Adrenal gland (tissue), 12 donors: ENCODE results near the gene NPAS3. TPM values are rescaled to one million over a fixed set of nuclear protein-coding genes. Genes with fewer than 3 reads are reported as not detected.

Source experiments
- DNase-seq, 7 donors: peaks; one replicate each; pipeline ENCODE4 v3.0.0-alpha.2; 2019 to 2020
- H3K27ac ChIP-seq, 5 donors: fragments of 200-600 bp; sonication (generic) in 4 of 5; 1 replicate in 3 of 5; 2 replicates in 2 of 5; pipeline versions ENCODE4 v1.5.1 to v1.8.0; 2016 to 2020; ENCODE audit warnings: mild to moderate bottlenecking in 1 of 5
- H3K27me3 ChIP-seq: fragments of 200-600 bp; 2 replicates; pipeline ENCODE4 v1.8.0; 2021
- H3K36me3 ChIP-seq, 2 donors: fragments of 200-600 bp; replicated peaks in 1 of 2; 1 replicate in 1 of 2; 2 replicates in 1 of 2; pipeline versions ENCODE4 v1.5.1 to v1.8.0; 2018 to 2022
- H3K4me1 ChIP-seq, 2 donors: fragments of 200-600 bp; replicated peaks in 1 of 2; 1 replicate in 1 of 2; 2 replicates in 1 of 2; pipeline versions ENCODE4 v1.5.1 to v1.8.0; 2018 to 2021
- H3K4me3 ChIP-seq, 4 donors: fragments of 200-600 bp; sonication (generic) in 3 of 4; one replicate each; pipeline ENCODE4 v1.5.1; 2016 to 2018
- H3K9me3 ChIP-seq, 3 donors: fragments of 200-600 bp; sonication (generic) in 1 of 3; replicated peaks in 1 of 3; 1 replicate in 2 of 3; 2 replicates in 1 of 3; pipeline versions ENCODE4 v1.5.1 to v1.8.0; 2016 to 2021
- CTCF ChIP-seq, 6 experiments: fragments of 450-650 bp in 4 of 6; fragments of 200-600 bp in 2 of 6; sonication (generic) in 1 of 6; IDR thresholded peaks; 1 replicate in 5 of 6; 2 replicates in 1 of 6; pipeline versions ENCODE4 v1.5.1 to v1.8.0; 2016 to 2021; ENCODE audit warnings: antibody characterized with exemption in 6 of 6, mild to moderate bottlenecking in 2 of 6, moderate library complexity in 1 of 6
- POLR2A ChIP-seq, 2 donors: fragments of 450-650 bp; IDR thresholded peaks; one replicate each; pipeline ENCODE4 v1.6.1; 2017; ENCODE audit warnings: antibody characterized with exemption in 2 of 2, mild to moderate bottlenecking in 2 of 2, moderate library complexity in 1 of 2
- WGBS, 4 donors: extraction: QIAGEN DNeasy Blood & Tissue Kit in 2 of 4; methylation state at CpG; one replicate each; pipeline versions ENCODE4 v1.1.5 to v1.1.7; 2013 to 2017; 5-methylcytosine and 5-hydroxymethylcytosine counted together
- intact Hi-C, 2 donors: fragments of 100-400 bp; cut with DNase I; formaldehyde crosslinking; loops; one replicate each; pipeline versions ENCODE4 v1.14.1 to v1.15.0; 2022 to 2023
- polyA plus RNA-seq, 3 donors: library from polyadenylated mRNA; stranded (reverse); fragments of 200-250 nt in 2 of 3; fragments of 350-450 nt in 1 of 3; fragmentation: Illumina TruSeq in 1 of 3; extraction: RNeasy Lipid Tissue Mini Kit (QIAGEN cat#74804) in 1 of 3; gene quantifications; one replicate each; pipeline ENCODE4 v1.2.3, GENCODE V29; 2013 to 2014
- total RNA-seq, 9 donors: library from RNA; depleted of rRNA in 4 of 9; stranded (reverse); fragments of >200 nt in 4 of 9; fragments of 120-200 nt in 1 of 9; fragmentation: NEBNext Ultra II Directional in 1 of 9; extraction: Animal tissue kit (Norgen Biotek cat#: 25700) in 1 of 9; gene quantifications; one replicate each; pipeline versions ENCODE4 v1.1.0 to v1.2.4, GENCODE V29; 2013 to 2023
- donor health status: healthy with polysubstance abuse.
- donor health status: Bipolar disorder and iron deficiency.
- donor health status: DM: yes; HTN: yes; CAD: no.
- donor health status: DM: no; HTN: no; CAD: no.
- donor health status: DM: no; HTN: no; CAD: no.
- donor health status: DM: yes; HTN: yes; CAD: no.

Gene NPAS3
- total and polyA plus RNA-seq, 12 donors: 0.36 to 7.5 (median 1.5) TPM

- no peaks in the 10 kb centered on the region for H3K4me1 ChIP-seq
- H3K4me3 ChIP-seq: no peak overlapping the region
- no peak for DNase-seq
- no peaks in the 10 kb centered on the region for H3K27me3 ChIP-seq
- intact Hi-C loops: no loop called here
- H3K27ac ChIP-seq: no peak overlapping the region
- TF ChIP-seq POLR2A (IDR thresholded peaks at IDR 0.05): no peak
- TF ChIP-seq CTCF (IDR thresholded peaks at IDR 0.05): no peak
- H3K36me3 ChIP-seq: no peaks in the 10 kb centered on the region
- WGBS, 4 donors: 82 to 91% (median 85%) methylated on average over 1 of the region's 1 CpG
- no peaks in the 10 kb centered on the region for H3K9me3 ChIP-seq
Observed at GRCh38 chr14:33347796-33348195, 409.1 kb downstream of the NPAS3 start.

- no peaks in the 10 kb centered on the region for H3K36me3 ChIP-seq
- 72 to 86% (median 77%) methylated on average over 4 of the region's 4 CpGs for WGBS, 4 donors
- H3K4me1 ChIP-seq: no peaks in the 10 kb centered on the region
- no peaks in the 10 kb centered on the region for H3K27me3 ChIP-seq
- H3K4me3 ChIP-seq: no peak overlapping the region
- intact Hi-C loops: no loop called here
- no peak overlapping the region for H3K27ac ChIP-seq
- DNase-seq: no peak
- H3K9me3 ChIP-seq: no peaks in the 10 kb centered on the region
- TF ChIP-seq POLR2A (IDR thresholded peaks at IDR 0.05): no peak
- TF ChIP-seq CTCF (IDR thresholded peaks at IDR 0.05): no peak
Observed at GRCh38 chr14:33348510-33348909, 409.8 kb downstream of the NPAS3 start.

- Histone ChIP-seq H3K4me3 (no peak overlapping the region), H3K27me3 (no peaks in the 10 kb centered on the region), H3K36me3 (no peaks in the 10 kb centered on the region), H3K4me1 (no peaks in the 10 kb centered on the region), H3K9me3 (no peaks in the 10 kb centered on the region), H3K27ac (no peak overlapping the region)
- no peak for TF ChIP-seq POLR2A (IDR thresholded peaks at IDR 0.05)
- no peak for TF ChIP-seq CTCF (IDR thresholded peaks at IDR 0.05)
- intact Hi-C loops: no loop called here
- WGBS, 4 donors: 83 to 89% (median 86%) methylated on average over 10 of the region's 10 CpGs
- DNase-seq: no peak
Observed at GRCh38 chr14:33349871-33350270, 411.2 kb downstream of the NPAS3 start.

- Histone ChIP-seq H3K4me1 (no peaks in the 10 kb centered on the region), H3K36me3 (no peaks in the 10 kb centered on the region), H3K27me3 (no peaks in the 10 kb centered on the region), H3K4me3 (no peak overlapping the region), H3K9me3 (no peaks in the 10 kb centered on the region), H3K27ac (no peak overlapping the region)
- no peak for DNase-seq
- intact Hi-C loops: no loop called here
- WGBS, 4 donors: 81 to 90% (median 88%) methylated on average over 10 of the region's 10 CpGs
- TF ChIP-seq CTCF (IDR thresholded peaks at IDR 0.05): no peak
- no peak for TF ChIP-seq POLR2A (IDR thresholded peaks at IDR 0.05)
Observed at GRCh38 chr14:33350366-33350990, 411.8 kb downstream of the NPAS3 start.
